Measurements from ENCODE around the gene MED26. TPM values are rescaled to one million over a fixed set of nuclear protein-coding genes. Genes with fewer than 3 reads are reported as not detected.
"Not testable (repeated sequence)": the region's sequence is repeated elsewhere in the genome, so short reads cannot be mapped to it uniquely, and the experiment has no call there.

The MED26 gene
- total RNA-seq, 1 experiment from 2014 or later = 9.0 TPM

DNA sequence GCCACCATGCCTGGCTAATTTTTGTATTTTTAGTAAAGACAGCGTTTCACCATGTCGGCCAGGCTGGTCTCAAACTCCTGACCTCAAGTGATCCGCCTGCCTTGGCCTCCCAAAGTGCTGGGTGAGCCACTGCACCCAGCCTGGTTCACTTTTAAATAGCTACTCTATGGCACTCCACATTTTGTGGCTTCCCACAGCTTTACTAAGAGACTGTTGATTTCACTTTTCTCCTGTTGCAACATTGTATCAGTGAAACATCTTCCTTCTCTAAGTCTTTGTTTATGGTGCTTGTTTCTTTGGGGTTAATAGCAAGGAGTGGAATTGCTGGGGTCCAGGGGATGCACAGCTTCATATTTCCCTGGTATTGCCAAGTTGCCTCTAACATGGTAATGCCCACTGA is 45.2 kb upstream of the MED26 start:
- DNase-seq = no peak
- Mint-ChIP-seq H3K9me3 (ENCODE audit: low read depth, unreplicated experiment) (no peaks in the 10 kb centered on the region), H3K4me1 (ENCODE audit: low read depth, unreplicated experiment) (no peaks in the 10 kb centered on the region), H3K27me3 (ENCODE audit: unreplicated experiment) (no peaks in the 10 kb centered on the region), H3K4me3 (ENCODE audit: low read depth, unreplicated experiment) (no peak overlapping the region), H3K27ac (ENCODE audit: unreplicated experiment) (no peak overlapping the region), H3K36me3 (ENCODE audit: insufficient read depth, unreplicated experiment) (no peaks in the 10 kb centered on the region)
- no TSS peak for BruUV-seq (replicated peaks)
- CTCF ChIA-PET = no interaction called here
- TF ChIP-seq, protein P1, sequence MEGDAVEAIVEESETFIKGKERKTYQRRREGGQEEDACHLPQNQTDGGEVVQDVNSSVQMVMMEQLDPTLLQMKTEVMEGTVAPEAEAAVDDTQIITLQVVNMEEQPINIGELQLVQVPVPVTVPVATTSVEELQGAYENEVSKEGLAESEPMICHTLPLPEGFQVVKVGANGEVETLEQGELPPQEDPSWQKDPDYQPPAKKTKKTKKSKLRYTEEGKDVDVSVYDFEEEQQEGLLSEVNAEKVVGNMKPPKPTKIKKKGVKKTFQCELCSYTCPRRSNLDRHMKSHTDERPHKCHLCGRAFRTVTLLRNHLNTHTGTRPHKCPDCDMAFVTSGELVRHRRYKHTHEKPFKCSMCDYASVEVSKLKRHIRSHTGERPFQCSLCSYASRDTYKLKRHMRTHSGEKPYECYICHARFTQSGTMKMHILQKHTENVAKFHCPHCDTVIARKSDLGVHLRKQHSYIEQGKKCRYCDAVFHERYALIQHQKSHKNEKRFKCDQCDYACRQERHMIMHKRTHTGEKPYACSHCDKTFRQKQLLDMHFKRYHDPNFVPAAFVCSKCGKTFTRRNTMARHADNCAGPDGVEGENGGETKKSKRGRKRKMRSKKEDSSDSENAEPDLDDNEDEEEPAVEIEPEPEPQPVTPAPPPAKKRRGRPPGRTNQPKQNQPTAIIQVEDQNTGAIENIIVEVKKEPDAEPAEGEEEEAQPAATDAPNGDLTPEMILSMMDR (IDR thresholded peaks at IDR 0.05; ENCODE audit: unreplicated experiment) = no peak
- intact Hi-C loops (cut with micrococcal nuclease; ENCODE audit: unreplicated experiment) = no loop called here

DNA sequence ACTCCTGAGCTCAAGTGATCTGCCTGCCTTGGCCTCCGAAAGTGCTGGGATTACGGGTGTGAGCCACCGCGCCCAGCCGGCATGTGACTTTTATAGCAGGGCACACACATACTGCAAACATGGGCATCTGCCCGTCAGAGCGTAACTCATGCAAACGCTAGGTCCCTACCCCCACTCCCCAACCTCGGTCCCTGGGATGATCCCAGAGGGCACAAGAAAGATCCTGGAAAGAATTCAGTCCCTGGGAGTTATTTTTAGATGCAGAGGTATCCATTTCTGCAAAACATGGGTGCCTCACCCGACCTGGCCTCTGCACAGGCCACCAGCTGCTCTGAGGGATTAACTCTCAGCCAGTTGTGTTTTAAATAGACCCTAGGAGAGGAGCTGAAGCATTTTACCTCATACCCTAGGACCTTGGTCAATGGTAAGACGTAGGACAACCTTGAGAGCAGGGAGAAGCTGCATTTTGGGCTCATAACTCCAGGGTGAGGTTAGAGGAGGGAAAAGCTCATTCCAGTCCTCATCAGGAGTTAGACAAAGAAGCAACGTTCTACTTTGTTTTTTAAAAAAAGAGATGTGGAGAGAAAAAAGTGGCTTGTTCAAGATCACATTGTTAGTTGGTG is 43.8 kb upstream of the MED26 start:
- CTCF ChIA-PET = no interaction called here
- no TSS peak for BruUV-seq (replicated peaks)

GRCh38 chr19:16670291-16670690 is 42.3 kb upstream of the MED26 start:
- CTCF ChIA-PET = no interaction called here
- H3K4me3 Mint-ChIP-seq (ENCODE audit: low read depth, unreplicated experiment) = no peak overlapping the region
- BruUV-seq (replicated peaks) = no TSS peak
- H3K9me3 Mint-ChIP-seq (ENCODE audit: low read depth, unreplicated experiment) = no peaks in the 10 kb centered on the region
- TF ChIP-seq, protein P1 (IDR thresholded peaks at IDR 0.05; ENCODE audit: unreplicated experiment) = no peak
- DNase-seq = no peak
- intact Hi-C loops (cut with micrococcal nuclease; ENCODE audit: unreplicated experiment) = no loop called here
- no peaks in the 10 kb centered on the region for H3K4me1 Mint-ChIP-seq (ENCODE audit: low read depth, unreplicated experiment)
- H3K27ac Mint-ChIP-seq (ENCODE audit: unreplicated experiment) = no peak overlapping the region
- H3K27me3 Mint-ChIP-seq (ENCODE audit: unreplicated experiment) = no peaks in the 10 kb centered on the region
- no peaks in the 10 kb centered on the region for H3K36me3 Mint-ChIP-seq (ENCODE audit: insufficient read depth, unreplicated experiment)

More for the DNA sequence above, 43.8 kb upstream of the MED26 start:
- DNase-seq = no peak
- intact Hi-C loops (cut with micrococcal nuclease; ENCODE audit: unreplicated experiment) = no loop called here
- TF ChIP-seq, protein P1 (IDR thresholded peaks at IDR 0.05; ENCODE audit: unreplicated experiment) = no peak
- Mint-ChIP-seq H3K27me3 (ENCODE audit: unreplicated experiment) (no peaks in the 10 kb centered on the region), H3K9me3 (ENCODE audit: low read depth, unreplicated experiment) (no peaks in the 10 kb centered on the region), H3K4me3 (ENCODE audit: low read depth, unreplicated experiment) (no peak overlapping the region), H3K27ac (ENCODE audit: unreplicated experiment) (no peak overlapping the region), H3K4me1 (ENCODE audit: low read depth, unreplicated experiment) (no peaks in the 10 kb centered on the region), H3K36me3 (ENCODE audit: insufficient read depth, unreplicated experiment) (no peaks in the 10 kb centered on the region)

GRCh38 chr19:16668702-16669101 is 40.7 kb upstream of the MED26 start:
- CTCF ChIA-PET; H3K27ac Mint-ChIP-seq (ENCODE audit: unreplicated experiment); H3K4me1 Mint-ChIP-seq (ENCODE audit: low read depth, unreplicated experiment); H3K4me3 Mint-ChIP-seq (ENCODE audit: low read depth, unreplicated experiment); H3K9me3 Mint-ChIP-seq (ENCODE audit: low read depth, unreplicated experiment); intact Hi-C loops (cut with micrococcal nuclease; ENCODE audit: unreplicated experiment); BruUV-seq (replicated peaks); H3K36me3 Mint-ChIP-seq (ENCODE audit: insufficient read depth, unreplicated experiment); H3K27me3 Mint-ChIP-seq (ENCODE audit: unreplicated experiment); DNase-seq: not testable (repeated sequence)

DNA sequence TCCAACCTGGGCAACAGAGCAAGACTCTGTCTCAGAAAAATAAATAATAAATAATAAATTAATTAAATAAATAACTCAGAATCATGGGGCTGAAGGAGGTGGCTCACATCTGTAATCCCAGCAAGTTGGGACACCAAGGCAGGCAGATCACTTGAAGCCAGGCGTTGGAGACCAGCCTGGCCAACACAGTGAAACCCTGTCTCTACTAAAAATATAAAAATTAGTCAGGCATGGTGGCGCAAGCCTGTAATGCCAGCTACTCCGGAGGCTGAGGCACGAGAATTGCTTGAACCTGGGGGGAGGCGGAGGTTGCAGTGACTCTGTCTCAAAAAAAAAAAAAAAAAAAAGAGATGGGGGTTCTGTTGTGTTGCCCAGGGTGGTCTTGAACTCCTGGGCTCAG is 40.2 kb upstream of the MED26 start:
- Mint-ChIP-seq H3K27ac (ENCODE audit: unreplicated experiment) (no peak overlapping the region), H3K9me3 (ENCODE audit: low read depth, unreplicated experiment) (no peaks in the 10 kb centered on the region), H3K4me1 (ENCODE audit: low read depth, unreplicated experiment) (peaks cover 9% of the 10 kb centered on the region), H3K27me3 (ENCODE audit: unreplicated experiment) (no peaks in the 10 kb centered on the region), H3K36me3 (ENCODE audit: insufficient read depth, unreplicated experiment) (peaks cover 5% of the 10 kb centered on the region), H3K4me3 (ENCODE audit: low read depth, unreplicated experiment) (no peak overlapping the region)
- CTCF ChIA-PET = no interaction called here
- DNase-seq = no peak
- intact Hi-C loops (cut with micrococcal nuclease; ENCODE audit: unreplicated experiment) = no loop called here
- no TSS peak for BruUV-seq (replicated peaks)
- TF ChIP-seq, protein P1 (IDR thresholded peaks at IDR 0.05; ENCODE audit: unreplicated experiment) = no peak
